Spleen (tissue), 7 donors: ENCODE results near the gene PRLH.

Source experiments
- POLR2A ChIP-seq, 3 donors: fragments of 450-650 bp; IDR thresholded peaks; one replicate each; pipeline ENCODE4 v1.5.1; 2017; ENCODE audit warnings: antibody characterized with exemption in 3 of 3, mild to moderate bottlenecking in 1 of 3
- POLR2AphosphoS5 ChIP-seq, 3 donors: sonication (generic); formaldehyde crosslinking; IDR thresholded peaks; one replicate each; pipeline ENCODE4 v1.5.1; 2017; ENCODE audit warnings: antibody characterized with exemption in 3 of 3
- TF ChIP-seq, protein P1 (sequence below), 11 experiments: fragments of 200-600 bp in 7 of 11; fragments of 450-650 bp in 4 of 11; sonication (generic) in 4 of 11; IDR thresholded peaks in 8 of 11; conservative IDR thresholded peaks in 3 of 11; 1 replicate in 7 of 11; 2 replicates in 4 of 11; pipeline versions ENCODE4 v1.4.0 to v1.8.0; 2016 to 2021; ENCODE audit warnings: antibody characterized with exemption in 11 of 11, inconsistent platforms in 4 of 11, mild to moderate bottlenecking in 1 of 11
- donor health status: DM: no; HTN: no; CAD: no; lungs with moderate emphysema.
- donor health status: DM: no; HTN: no; CAD: no.
- donor health status: DM: no; HTN: no; CAD: no.

DNA sequence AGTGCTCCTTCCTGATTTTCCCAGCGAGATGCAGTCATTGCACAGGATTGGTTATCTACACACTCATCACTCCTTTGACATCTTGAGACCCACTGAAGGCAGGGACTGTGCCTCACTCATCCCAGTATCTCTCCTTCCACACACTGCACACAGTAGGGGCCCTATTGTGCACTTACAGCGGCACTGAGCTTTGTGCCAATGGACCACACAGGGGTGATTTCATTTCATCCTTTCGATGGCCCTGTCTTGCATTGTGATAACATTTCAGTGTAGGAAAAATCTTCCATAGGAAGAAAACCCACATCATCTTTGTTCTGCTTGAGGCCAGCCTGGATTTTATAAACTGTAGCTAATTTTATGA lies 50.0 kb downstream of the PRLH start:
- TF ChIP-seq, protein P1, sequence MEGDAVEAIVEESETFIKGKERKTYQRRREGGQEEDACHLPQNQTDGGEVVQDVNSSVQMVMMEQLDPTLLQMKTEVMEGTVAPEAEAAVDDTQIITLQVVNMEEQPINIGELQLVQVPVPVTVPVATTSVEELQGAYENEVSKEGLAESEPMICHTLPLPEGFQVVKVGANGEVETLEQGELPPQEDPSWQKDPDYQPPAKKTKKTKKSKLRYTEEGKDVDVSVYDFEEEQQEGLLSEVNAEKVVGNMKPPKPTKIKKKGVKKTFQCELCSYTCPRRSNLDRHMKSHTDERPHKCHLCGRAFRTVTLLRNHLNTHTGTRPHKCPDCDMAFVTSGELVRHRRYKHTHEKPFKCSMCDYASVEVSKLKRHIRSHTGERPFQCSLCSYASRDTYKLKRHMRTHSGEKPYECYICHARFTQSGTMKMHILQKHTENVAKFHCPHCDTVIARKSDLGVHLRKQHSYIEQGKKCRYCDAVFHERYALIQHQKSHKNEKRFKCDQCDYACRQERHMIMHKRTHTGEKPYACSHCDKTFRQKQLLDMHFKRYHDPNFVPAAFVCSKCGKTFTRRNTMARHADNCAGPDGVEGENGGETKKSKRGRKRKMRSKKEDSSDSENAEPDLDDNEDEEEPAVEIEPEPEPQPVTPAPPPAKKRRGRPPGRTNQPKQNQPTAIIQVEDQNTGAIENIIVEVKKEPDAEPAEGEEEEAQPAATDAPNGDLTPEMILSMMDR (IDR thresholded peaks at IDR 0.05 in 8 of 11, conservative IDR thresholded peaks at IDR 0.05 in 3 of 11), result no peak
- TF ChIP-seq POLR2AphosphoS5 (IDR thresholded peaks at IDR 0.05), result no peak
- no peak for TF ChIP-seq POLR2A (IDR thresholded peaks at IDR 0.05)
